ENCODE data around the gene PTPN1. TPM values are rescaled to one million over a fixed set of nuclear protein-coding genes. Genes with fewer than 3 reads are reported as not detected.

PTPN1 gene
- total and polyA plus RNA-seq, 8 donors = 26.3 to 98.6 (median 30.4) TPM

- peak overlapping the region; percentile 80 to 81 for H3K27ac ChIP-seq
- no peak overlapping the region for H3K4me3 ChIP-seq
- H3K36me3 ChIP-seq = no peaks in the 10 kb centered on the region
- DNase-seq = no peak
- H3K4me1 ChIP-seq = peaks cover 51 to 100% of the 10 kb centered on the region in 2 donors
- no peaks in the 10 kb centered on the region for H3K9me3 ChIP-seq
- no peak for TF ChIP-seq CTCF (IDR thresholded peaks at IDR 0.05)
- no peak for ATAC-seq
- intact Hi-C loops (cut with DNase I) = no loop called here
- no peaks in the 10 kb centered on the region for H3K27me3 ChIP-seq
These were observed 31.4 kb downstream of the PTPN1 start for GRCh38 chr20:50541606-50542041.

DNA sequence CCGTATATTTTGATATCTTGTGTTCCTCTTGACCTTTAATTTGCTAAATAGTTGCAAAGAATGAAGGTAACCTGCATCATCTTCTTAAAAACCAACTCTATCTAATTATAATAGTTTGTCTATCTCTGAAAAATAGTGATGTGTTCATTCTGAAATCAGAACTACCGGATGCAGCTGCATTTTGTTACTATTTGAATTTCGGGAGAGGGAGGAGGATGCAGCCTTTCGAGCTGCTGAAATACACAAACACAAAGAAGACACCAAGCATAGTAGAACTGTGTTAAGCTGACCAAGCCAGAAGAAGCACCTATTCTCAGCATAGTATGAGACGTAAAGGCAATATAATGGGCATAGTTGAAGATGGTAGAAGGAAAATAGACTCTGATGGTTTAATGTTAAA lies 33.1 kb downstream of the PTPN1 start:
- H3K27me3 ChIP-seq = no peaks in the 10 kb centered on the region
- H3K4me1 ChIP-seq = peaks cover 43 to 100% of the 10 kb centered on the region in 2 donors
- peak in 1 of 4 donors; percentile 48 for DNase-seq
- peaks cover 0 to under 1% of the 10 kb centered on the region in 2 donors for H3K36me3 ChIP-seq
- no peak overlapping the region for H3K4me3 ChIP-seq
- H3K27ac ChIP-seq = peak overlapping the region; percentile 80 to 81
- no peak for ATAC-seq
- intact Hi-C loops (cut with DNase I) = no loop called here
- H3K9me3 ChIP-seq = no peaks in the 10 kb centered on the region
- TF ChIP-seq CTCF (IDR thresholded peaks at IDR 0.05) = no peak

DNA sequence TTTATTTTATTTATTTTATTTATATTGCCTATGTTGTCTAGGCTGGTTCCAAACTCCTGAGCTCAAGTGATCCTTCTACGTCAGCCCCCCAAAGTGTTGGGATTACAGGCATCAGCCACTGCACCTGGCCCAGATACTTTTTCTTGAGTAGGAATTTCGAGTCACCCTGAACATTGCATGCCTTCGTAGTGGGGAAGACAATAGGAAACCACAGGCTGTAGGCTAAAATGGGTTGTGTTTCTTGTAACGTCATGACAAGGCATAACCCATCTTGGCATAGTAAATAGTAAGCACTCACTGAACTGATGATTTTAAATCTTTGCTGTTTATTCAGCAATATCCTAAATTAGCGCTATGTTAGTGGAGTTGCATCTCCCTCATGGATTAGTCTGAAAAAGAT lies 34.9 kb downstream of the PTPN1 start:
- TF ChIP-seq CTCF (IDR thresholded peaks at IDR 0.05) = no peak
- H3K36me3 ChIP-seq = peaks cover 0 to 11% of the 10 kb centered on the region in 2 donors
- peaks cover 43 to 100% of the 10 kb centered on the region in 2 donors for H3K4me1 ChIP-seq
- intact Hi-C loops (cut with DNase I) = no loop called here
- no peak for DNase-seq
- peak overlapping the region in 1 of 2 donors; percentile 21 for H3K27ac ChIP-seq
- no peak for ATAC-seq
- H3K9me3 ChIP-seq = no peaks in the 10 kb centered on the region
- no peaks in the 10 kb centered on the region for H3K27me3 ChIP-seq
- no peak overlapping the region for H3K4me3 ChIP-seq

DNA sequence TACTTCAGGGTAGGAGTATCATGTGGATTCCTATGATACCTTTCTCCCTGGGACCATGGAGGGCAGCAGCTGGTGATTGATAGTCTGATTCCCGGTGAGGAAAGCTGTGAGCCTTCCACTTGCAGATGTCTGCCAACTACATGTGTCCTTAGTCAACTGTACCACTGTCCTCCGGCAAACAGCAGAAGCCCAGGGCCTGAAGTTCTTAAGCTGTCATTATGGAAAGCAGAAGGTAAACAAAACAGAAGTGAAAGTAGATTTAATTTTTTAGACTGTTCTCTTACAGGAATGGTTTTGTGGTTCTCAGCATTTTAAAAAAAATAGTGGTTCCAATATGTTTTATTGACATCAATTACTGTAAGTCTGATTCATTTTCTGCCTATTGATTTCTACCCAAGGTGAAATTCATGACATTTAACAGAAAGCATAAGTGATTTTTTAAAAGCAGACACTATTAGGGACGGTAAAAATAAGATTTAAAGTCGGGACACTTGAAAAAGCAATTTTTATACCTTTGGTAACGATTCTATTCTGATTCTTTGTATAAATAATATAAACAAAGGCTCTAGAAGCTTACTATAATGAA lies 36.6 kb downstream of the PTPN1 start:
- Histone ChIP-seq H3K27me3 (no peaks in the 10 kb centered on the region), H3K4me1 (peaks cover 32 to 87% of the 10 kb centered on the region in 2 donors), H3K4me3 (no peak overlapping the region), H3K27ac (peak overlapping the region; percentile 29 to 55), H3K9me3 (no peaks in the 10 kb centered on the region), H3K36me3 (peaks cover 0 to 11% of the 10 kb centered on the region in 2 donors)
- DNase-seq (no peak), ATAC-seq (peak; percentile 30)
- TF ChIP-seq CTCF (IDR thresholded peaks at IDR 0.05) = no peak
- intact Hi-C loops (cut with DNase I) = no loop called here

DNA sequence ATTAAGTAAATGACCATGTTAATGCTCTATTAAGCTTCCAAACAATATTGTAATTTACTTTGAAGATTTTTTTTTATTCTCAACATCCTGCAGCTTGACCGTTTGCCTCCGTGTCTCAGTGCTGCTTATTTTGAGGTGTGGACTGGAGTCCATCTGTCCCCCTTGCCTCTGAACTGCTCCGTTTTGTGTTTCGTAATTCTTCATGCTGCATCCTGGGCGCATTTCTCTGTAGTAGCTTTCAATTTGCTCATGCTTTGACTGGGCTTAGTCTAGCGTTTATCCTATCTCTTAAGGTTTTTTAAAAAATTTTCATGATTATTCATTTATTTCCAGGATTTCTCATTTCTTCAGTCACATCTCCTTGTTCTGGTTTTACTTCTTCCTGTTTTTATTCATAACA lies 37.8 kb downstream of the PTPN1 start:
- no peaks in the 10 kb centered on the region for H3K27me3 ChIP-seq
- no peaks in the 10 kb centered on the region for H3K9me3 ChIP-seq
- H3K27ac ChIP-seq = peak overlapping the region in 1 of 2 donors; percentile 48
- TF ChIP-seq CTCF (IDR thresholded peaks at IDR 0.05) = no peak
- intact Hi-C loops (cut with DNase I) = no loop called here
- H3K4me3 ChIP-seq = no peak overlapping the region
- DNase-seq (no peak), ATAC-seq (no peak)
- H3K4me1 ChIP-seq = peaks cover 22 to 84% of the 10 kb centered on the region in 2 donors
- peaks cover 0 to 11% of the 10 kb centered on the region in 2 donors for H3K36me3 ChIP-seq
